ENCODE data around the gene PDCL3. TPM values are rescaled to one million over a fixed set of nuclear protein-coding genes. Genes with fewer than 3 reads are reported as not detected.

The PDCL3 gene
- total and polyA plus RNA-seq, 8 donors, result 4.9 to 14.5 (median 8.2) TPM

DNA sequence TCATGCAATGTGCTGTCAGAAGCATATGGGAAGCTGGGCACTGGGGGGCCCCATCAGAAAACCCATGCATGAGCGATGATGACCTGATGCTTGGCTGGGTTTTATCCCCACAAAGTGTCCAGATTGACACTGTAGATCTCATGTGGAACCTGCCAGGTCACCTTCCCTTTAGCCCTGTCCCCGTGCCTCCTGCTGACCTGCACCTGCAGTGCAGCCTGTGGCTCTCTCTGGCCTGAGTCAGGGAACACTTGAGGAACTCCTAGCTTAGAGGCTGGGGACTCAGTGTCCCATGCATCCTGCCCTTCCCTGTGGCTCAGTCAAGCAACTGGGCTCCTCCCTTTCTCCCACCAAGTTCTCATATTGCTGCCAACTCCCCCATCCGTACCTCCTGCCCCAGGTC, 57.7 kb downstream of the PDCL3 start:
- Histone ChIP-seq H3K27me3 (no peaks in the 10 kb centered on the region), H3K4me3 (no peak overlapping the region), H3K4me1 (no peaks in the 10 kb centered on the region), H3K27ac (no peak overlapping the region), H3K36me3 (no peaks in the 10 kb centered on the region), H3K9me3 (no peaks in the 10 kb centered on the region)
- DNase-seq (no peak), FAIRE-seq (no peak), ATAC-seq (no peak)
- TF ChIP-seq, protein P1, sequence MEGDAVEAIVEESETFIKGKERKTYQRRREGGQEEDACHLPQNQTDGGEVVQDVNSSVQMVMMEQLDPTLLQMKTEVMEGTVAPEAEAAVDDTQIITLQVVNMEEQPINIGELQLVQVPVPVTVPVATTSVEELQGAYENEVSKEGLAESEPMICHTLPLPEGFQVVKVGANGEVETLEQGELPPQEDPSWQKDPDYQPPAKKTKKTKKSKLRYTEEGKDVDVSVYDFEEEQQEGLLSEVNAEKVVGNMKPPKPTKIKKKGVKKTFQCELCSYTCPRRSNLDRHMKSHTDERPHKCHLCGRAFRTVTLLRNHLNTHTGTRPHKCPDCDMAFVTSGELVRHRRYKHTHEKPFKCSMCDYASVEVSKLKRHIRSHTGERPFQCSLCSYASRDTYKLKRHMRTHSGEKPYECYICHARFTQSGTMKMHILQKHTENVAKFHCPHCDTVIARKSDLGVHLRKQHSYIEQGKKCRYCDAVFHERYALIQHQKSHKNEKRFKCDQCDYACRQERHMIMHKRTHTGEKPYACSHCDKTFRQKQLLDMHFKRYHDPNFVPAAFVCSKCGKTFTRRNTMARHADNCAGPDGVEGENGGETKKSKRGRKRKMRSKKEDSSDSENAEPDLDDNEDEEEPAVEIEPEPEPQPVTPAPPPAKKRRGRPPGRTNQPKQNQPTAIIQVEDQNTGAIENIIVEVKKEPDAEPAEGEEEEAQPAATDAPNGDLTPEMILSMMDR (IDR thresholded peaks at IDR 0.05), result no peak
- intact Hi-C loops (cut with DNase I), result no loop called here
- 74 to 95% methylated on average over 2 to 3 of the region's 3 CpGs for WGBS, 2 donors

GRCh38 chr2:100621371-100621951, 58.7 kb downstream of the PDCL3 start:
- Histone ChIP-seq H3K27me3 (no peaks in the 10 kb centered on the region), H3K36me3 (no peaks in the 10 kb centered on the region), H3K4me3 (no peak overlapping the region), H3K4me1 (no peaks in the 10 kb centered on the region), H3K27ac (no peak overlapping the region), H3K9me3 (no peaks in the 10 kb centered on the region)
- ATAC-seq (no peak), FAIRE-seq (no peak), DNase-seq (no peak)
- TF ChIP-seq, protein P1 (IDR thresholded peaks at IDR 0.05), result no peak
- intact Hi-C loops (cut with DNase I), result no loop called here
- 93 to 95% methylated on average over 8 of the region's 8 CpGs for WGBS, 2 donors

DNA sequence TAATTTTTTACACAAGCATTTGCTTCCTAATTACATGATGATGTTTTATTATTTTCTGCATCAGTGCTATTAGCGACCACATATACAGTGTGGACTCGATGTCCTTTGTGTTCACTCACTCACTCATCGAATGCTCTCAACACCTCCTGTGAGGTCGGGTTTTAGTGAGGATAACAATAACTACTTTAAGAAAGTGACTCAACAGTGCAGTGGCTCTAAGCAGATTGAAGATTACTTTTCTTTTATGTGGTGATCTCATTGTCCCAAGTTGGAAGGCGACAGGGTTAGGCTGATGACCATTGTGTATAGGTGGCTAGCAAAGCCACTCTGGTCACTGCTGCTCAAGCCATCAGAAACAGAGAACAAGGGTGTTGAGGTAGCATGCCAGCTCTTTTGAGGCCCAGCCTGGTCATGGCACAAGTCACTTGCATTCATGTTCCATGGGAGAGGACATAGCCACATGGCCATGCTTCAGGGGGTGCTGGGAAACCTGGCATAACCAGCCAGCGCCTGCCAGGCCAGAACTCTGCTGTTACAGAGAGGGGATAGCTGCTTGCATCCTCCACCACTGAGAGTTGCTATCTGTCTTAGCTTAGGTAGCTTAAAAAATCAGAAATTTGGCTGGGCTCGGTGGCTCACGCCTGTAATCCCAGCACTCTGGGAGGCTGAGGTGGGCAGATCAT, 60.4 kb downstream of the PDCL3 start:
- H3K27me3 ChIP-seq, result no peaks in the 10 kb centered on the region
- DNase-seq (no peak), ATAC-seq (no peak), FAIRE-seq (no peak)
- no peak overlapping the region for H3K27ac ChIP-seq
- WGBS, 2 donors, result 71 to 87% methylated on average over 8 of the region's 8 CpGs
- H3K9me3 ChIP-seq, result no peaks in the 10 kb centered on the region
- H3K4me3 ChIP-seq, result no peak overlapping the region
- H3K4me1 ChIP-seq, result no peaks in the 10 kb centered on the region
- intact Hi-C loops (cut with DNase I), result no loop called here
- TF ChIP-seq, protein P1 (IDR thresholded peaks at IDR 0.05), result no peak
- no peaks in the 10 kb centered on the region for H3K36me3 ChIP-seq

- WGBS, 2 donors, result 71 to 85% methylated on average over 2 of the region's 2 CpGs
- no peaks in the 10 kb centered on the region for H3K4me1 ChIP-seq
- H3K27ac ChIP-seq, result no peak overlapping the region
- DNase-seq, result no peak
- no peak for FAIRE-seq
- intact Hi-C loops (cut with DNase I), result no loop called here
- ATAC-seq, result no peak
- H3K4me3 ChIP-seq, result no peak overlapping the region
- H3K27me3 ChIP-seq, result no peaks in the 10 kb centered on the region
- no peaks in the 10 kb centered on the region for H3K9me3 ChIP-seq
- TF ChIP-seq, protein P1 (IDR thresholded peaks at IDR 0.05), result no peak
- H3K36me3 ChIP-seq, result no peaks in the 10 kb centered on the region
Measured at GRCh38 chr2:100623930-100624329, 61.1 kb downstream of the PDCL3 start.

GRCh38 chr2:100624536-100624935, 61.7 kb downstream of the PDCL3 start:
- no peak for DNase-seq
- no peak for ATAC-seq
- no peaks in the 10 kb centered on the region for H3K36me3 ChIP-seq
- H3K9me3 ChIP-seq, result no peaks in the 10 kb centered on the region
- no peak for FAIRE-seq
- H3K4me3 ChIP-seq, result no peak overlapping the region
- H3K4me1 ChIP-seq, result no peaks in the 10 kb centered on the region
- no peaks in the 10 kb centered on the region for H3K27me3 ChIP-seq
- 85 to 86% methylated on average over 4 of the region's 4 CpGs for WGBS, 2 donors
- H3K27ac ChIP-seq, result no peak overlapping the region
- TF ChIP-seq, protein P1 (IDR thresholded peaks at IDR 0.05), result no peak
- intact Hi-C loops (cut with DNase I), result no loop called here
